Tibial nerve (tissue), 4 donors: ENCODE data around the gene CDH22.

Source experiments
- EP300 ChIP-seq, 2 donors: sonication (generic); formaldehyde crosslinking; IDR thresholded peaks; one replicate each; pipeline ENCODE4 v1.6.1; 2017; ENCODE audit warnings: antibody characterized with exemption in 2 of 2, mild to moderate bottlenecking in 1 of 2
- POLR2A ChIP-seq, 2 donors: fragments of 450-650 bp; IDR thresholded peaks; one replicate each; pipeline ENCODE4 v1.6.1; 2017; ENCODE audit warnings: antibody characterized with exemption in 2 of 2, mild to moderate bottlenecking in 2 of 2, moderate library complexity in 2 of 2
- TF ChIP-seq, protein P1 (sequence below), 5 experiments: fragments of 200-600 bp in 3 of 5; fragments of 450-650 bp in 2 of 5; sonication (generic) in 3 of 5; IDR thresholded peaks; one replicate each; pipeline ENCODE4 v1.5.1; 2016 to 2019; ENCODE audit warnings: antibody characterized with exemption in 5 of 5, mild to moderate bottlenecking in 3 of 5, moderate library complexity in 2 of 5

DNA sequence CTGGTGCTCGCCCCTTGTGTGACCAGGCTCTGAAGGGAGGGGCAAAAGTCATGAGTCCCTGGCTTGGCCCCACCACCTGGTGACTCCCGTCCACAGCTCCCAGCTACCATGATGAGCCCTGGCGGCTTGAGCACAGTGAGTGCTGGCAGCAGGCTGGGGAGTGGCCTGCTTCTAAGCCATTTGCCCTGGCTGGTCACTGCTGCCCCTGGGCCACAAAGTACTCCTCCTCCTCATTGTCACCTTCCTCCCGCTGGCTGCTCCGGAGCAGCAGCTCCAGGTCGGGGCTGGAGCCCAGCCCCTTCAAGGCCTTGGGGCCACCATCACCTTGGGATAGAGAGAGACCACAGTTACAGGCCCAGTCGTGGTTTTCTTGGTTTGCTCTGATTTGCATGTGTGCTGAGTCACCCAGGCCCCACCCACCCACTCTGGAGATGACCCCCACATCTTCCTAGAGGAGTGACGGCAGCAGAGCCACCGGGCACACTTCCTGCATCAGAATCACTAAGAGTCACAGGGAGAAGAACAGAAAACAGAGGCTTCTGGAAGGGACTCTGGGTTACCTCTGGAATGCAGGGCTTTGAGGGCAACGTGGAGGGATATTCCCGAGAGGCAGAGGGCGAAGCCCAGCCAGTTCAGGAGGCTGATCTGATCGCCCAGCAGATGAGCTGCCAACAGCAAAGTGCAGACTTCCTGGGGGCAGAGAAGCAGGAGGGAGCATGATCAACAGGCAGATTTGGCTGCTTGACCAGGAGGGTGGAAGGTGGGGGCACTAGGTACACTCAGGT, 42.1 kb upstream of the CDH22 start:
- no peak for TF ChIP-seq POLR2A (IDR thresholded peaks at IDR 0.05)
- TF ChIP-seq, protein P1, sequence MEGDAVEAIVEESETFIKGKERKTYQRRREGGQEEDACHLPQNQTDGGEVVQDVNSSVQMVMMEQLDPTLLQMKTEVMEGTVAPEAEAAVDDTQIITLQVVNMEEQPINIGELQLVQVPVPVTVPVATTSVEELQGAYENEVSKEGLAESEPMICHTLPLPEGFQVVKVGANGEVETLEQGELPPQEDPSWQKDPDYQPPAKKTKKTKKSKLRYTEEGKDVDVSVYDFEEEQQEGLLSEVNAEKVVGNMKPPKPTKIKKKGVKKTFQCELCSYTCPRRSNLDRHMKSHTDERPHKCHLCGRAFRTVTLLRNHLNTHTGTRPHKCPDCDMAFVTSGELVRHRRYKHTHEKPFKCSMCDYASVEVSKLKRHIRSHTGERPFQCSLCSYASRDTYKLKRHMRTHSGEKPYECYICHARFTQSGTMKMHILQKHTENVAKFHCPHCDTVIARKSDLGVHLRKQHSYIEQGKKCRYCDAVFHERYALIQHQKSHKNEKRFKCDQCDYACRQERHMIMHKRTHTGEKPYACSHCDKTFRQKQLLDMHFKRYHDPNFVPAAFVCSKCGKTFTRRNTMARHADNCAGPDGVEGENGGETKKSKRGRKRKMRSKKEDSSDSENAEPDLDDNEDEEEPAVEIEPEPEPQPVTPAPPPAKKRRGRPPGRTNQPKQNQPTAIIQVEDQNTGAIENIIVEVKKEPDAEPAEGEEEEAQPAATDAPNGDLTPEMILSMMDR (IDR thresholded peaks at IDR 0.05) = no peak
- TF ChIP-seq EP300 (IDR thresholded peaks at IDR 0.05) = no peak
